Parathyroid adenoma (tissue), 2 donors: ENCODE measurements around the gene SMARCA4.

ENCODE experiments used
- H2AFZ ChIP-seq: fragments of 300-600 bp; sonication (generic); one replicate; pipeline ENCODE4 v1.7.0; 2017; ENCODE audit warnings: antibody characterized with exemption, mild to moderate bottlenecking
- H3K27ac ChIP-seq: fragments of 300-600 bp; sonication (generic); one replicate; pipeline ENCODE4 v1.7.0; 2017
- H3K27me3 ChIP-seq: fragments of 300-600 bp; sonication (generic); one replicate; pipeline ENCODE4 v1.7.0; 2017; ENCODE audit warnings: low read length; ENCODE audit not compliant: control insufficient read depth, insufficient read depth
- H3K36me3 ChIP-seq: fragments of 300-600 bp; sonication (generic); one replicate; pipeline ENCODE4 v1.7.0; 2017; ENCODE audit warnings: low read length; ENCODE audit not compliant: control insufficient read depth, insufficient read depth
- H3K4me1 ChIP-seq: fragments of 300-600 bp; sonication (generic); one replicate; pipeline ENCODE4 v1.7.0; 2017; ENCODE audit warnings: control low read depth
- H3K4me2 ChIP-seq: fragments of 300-600 bp; sonication (generic); one replicate; pipeline ENCODE4 v1.7.0; 2017; ENCODE audit warnings: low read length
- H3K4me3 ChIP-seq: fragments of 300-600 bp; sonication (generic); one replicate; pipeline ENCODE4 v1.7.0; 2017; ENCODE audit warnings: low read depth, low read length
- H3K79me2 ChIP-seq: fragments of 300-600 bp; sonication (generic); one replicate; pipeline ENCODE4 v1.7.0; 2017; ENCODE audit warnings: control low read depth
- H3K9ac ChIP-seq: fragments of 300-600 bp; sonication (generic); one replicate; pipeline ENCODE4 v1.7.0; 2017; ENCODE audit warnings: mild to moderate bottlenecking
- H3K9me3 ChIP-seq: fragments of 300-600 bp; sonication (generic); one replicate; pipeline ENCODE4 v1.7.0; 2017; ENCODE audit warnings: low read length; ENCODE audit not compliant: control insufficient read depth
- CTCF ChIP-seq: fragments of 300-600 bp; sonication (generic); IDR thresholded peaks from one replicate; pipeline ENCODE4 v1.7.0; 2017; ENCODE audit warnings: antibody characterized with exemption, mild to moderate bottlenecking
- donor health status: primary hyperparathyroidism.

SMARCA4 gene

DNA sequence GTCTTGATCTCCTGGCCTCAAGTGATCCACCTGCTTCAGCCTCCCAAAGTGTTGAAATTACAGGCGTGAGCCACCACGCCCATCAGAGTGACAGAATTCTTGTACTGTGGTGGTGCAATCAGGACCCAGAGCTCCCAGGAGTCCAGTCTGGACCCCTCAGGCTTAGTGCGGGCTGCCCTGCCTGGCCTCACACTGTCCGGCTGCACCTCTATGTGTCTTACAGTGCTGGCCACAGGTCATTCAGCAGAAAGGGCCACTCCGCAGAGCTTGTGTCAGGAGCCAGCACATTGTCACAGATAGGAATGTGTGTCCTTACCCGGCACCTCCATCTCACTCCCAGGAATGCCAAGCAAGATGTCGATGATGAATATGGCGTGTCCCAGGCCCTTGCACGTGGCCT is 49.2 kb downstream of the SMARCA4 start:
- TF ChIP-seq CTCF, result no peak
- no peaks in the 10 kb centered on the region for H3K79me2 ChIP-seq
- H2AFZ ChIP-seq, result no peak overlapping the region
- no peak overlapping the region for H3K9ac ChIP-seq
- H3K4me3 ChIP-seq, result no peak overlapping the region
- H3K9me3 ChIP-seq, result no peaks in the 10 kb centered on the region
- H3K36me3 ChIP-seq, result no peaks in the 10 kb centered on the region
- H3K4me2 ChIP-seq, result no peak overlapping the region
- H3K4me1 ChIP-seq, result no peaks in the 10 kb centered on the region
- H3K27ac ChIP-seq, result no peak overlapping the region
- H3K27me3 ChIP-seq, result no peaks in the 10 kb centered on the region

GRCh38 chr19:11012507-11012906 is 51.7 kb downstream of the SMARCA4 start:
- no peaks in the 10 kb centered on the region for H3K9me3 ChIP-seq
- H3K27ac ChIP-seq, result no peak overlapping the region
- no peaks in the 10 kb centered on the region for H3K27me3 ChIP-seq
- H3K79me2 ChIP-seq, result no peaks in the 10 kb centered on the region
- H3K36me3 ChIP-seq, result no peaks in the 10 kb centered on the region
- no peak for TF ChIP-seq CTCF
- H3K4me3 ChIP-seq, result no peak overlapping the region
- H3K9ac ChIP-seq, result no peak overlapping the region
- H2AFZ ChIP-seq, result no peak overlapping the region
- no peak overlapping the region for H3K4me2 ChIP-seq
- no peaks in the 10 kb centered on the region for H3K4me1 ChIP-seq

DNA sequence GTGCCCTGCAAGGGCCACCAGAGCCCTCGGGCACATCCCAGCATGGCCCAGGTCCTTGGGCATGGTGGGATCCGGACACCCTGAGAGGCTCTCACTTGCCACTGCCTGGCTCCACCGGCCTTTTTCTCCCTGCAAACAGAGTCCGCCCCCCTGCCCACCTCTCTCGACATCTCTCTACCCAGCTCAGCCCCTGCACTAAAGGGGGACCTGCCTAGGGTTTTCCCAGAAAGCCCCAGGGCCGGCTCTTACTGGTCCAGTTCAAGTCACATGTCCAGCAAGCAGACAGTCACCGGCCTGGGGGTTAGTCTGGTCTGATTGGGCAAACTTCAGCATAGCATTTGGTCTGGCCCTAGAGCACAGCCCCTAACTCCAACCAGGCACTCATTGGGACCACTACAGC is 52.9 kb downstream of the SMARCA4 start:
- H3K27me3 ChIP-seq, result no peaks in the 10 kb centered on the region
- H3K79me2 ChIP-seq, result no peaks in the 10 kb centered on the region
- H3K36me3 ChIP-seq, result no peaks in the 10 kb centered on the region
- H3K9me3 ChIP-seq, result no peaks in the 10 kb centered on the region
- H2AFZ ChIP-seq, result no peak overlapping the region
- H3K4me1 ChIP-seq, result no peaks in the 10 kb centered on the region
- H3K27ac ChIP-seq, result no peak overlapping the region
- no peak overlapping the region for H3K9ac ChIP-seq
- TF ChIP-seq CTCF, result no peak
- H3K4me2 ChIP-seq, result no peak overlapping the region
- no peak overlapping the region for H3K4me3 ChIP-seq

DNA sequence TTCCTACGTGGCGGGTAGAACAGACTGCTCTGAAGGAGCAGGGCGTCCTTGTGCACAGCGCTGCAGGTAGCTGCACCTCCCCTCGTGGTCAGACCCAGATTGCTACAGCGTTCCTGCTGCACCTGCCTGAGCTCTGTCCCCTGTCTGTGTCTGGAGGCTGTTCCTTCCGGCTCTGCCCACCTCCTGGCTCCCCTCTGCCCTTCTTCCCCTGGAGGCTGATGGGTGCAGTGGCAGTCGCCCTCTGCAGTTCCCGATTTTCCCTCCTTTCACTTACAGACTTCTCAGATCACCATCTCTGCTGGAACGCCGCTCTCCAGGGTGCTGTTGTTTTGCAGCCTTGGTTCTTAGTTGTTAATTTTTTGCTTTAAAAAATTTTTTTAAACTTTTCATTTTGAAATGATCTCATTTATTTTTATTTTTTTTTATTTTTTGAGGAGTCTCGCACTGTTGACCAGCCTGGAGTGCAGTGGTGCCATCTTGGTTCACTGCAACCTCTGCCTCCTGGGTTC is 53.6 kb downstream of the SMARCA4 start:
- TF ChIP-seq CTCF, result no peak
- H3K27ac ChIP-seq, result no peak overlapping the region

GRCh38 chr19:11016631-11017030 is 55.8 kb downstream of the SMARCA4 start:
- Histone ChIP-seq H3K79me2 (no peaks in the 10 kb centered on the region), H3K9me3 (no peaks in the 10 kb centered on the region), H3K27me3 (no peaks in the 10 kb centered on the region), H3K4me1 (no peaks in the 10 kb centered on the region), H3K9ac (no peak overlapping the region), H3K27ac (no peak overlapping the region), H3K36me3 (no peaks in the 10 kb centered on the region), H2AFZ (no peak overlapping the region), H3K4me2 (no peak overlapping the region), H3K4me3 (no peak overlapping the region)
- TF ChIP-seq CTCF, result no peak

More for the DNA sequence above, 53.6 kb downstream of the SMARCA4 start:
- Histone ChIP-seq H3K4me1 (no peaks in the 10 kb centered on the region), H3K36me3 (no peaks in the 10 kb centered on the region), H3K4me3 (no peak overlapping the region), H3K9ac (no peak overlapping the region), H3K9me3 (no peaks in the 10 kb centered on the region), H3K4me2 (no peak overlapping the region), H3K79me2 (no peaks in the 10 kb centered on the region), H3K27me3 (no peaks in the 10 kb centered on the region), H2AFZ (no peak overlapping the region)
